NCI-H446 treated with DMSO at 0.1 percent for 48 hours (cell line): ENCODE results near the gene METTL21A.
"Not testable (repeated sequence)": the region's sequence is repeated elsewhere in the genome, so short reads cannot be mapped to it uniquely, and the experiment has no call there.

Experiments
- DNase-seq: peaks from one replicate; lab custom pipeline; 2025; lab: John Stamatoyannopoulos, UW

Gene METTL21A

GRCh38 chr2:207625014-207625907, at the start of gene METTL21A:
METTL21A (minus strand) TSS chr2:207625394; CDS start chr2:207624375, 1,019 bp downstream.
- peak; percentile 71 for DNase-seq

- no peak for DNase-seq
Measured at GRCh38 chr2:207674826-207675225, 49.6 kb upstream of the METTL21A start.

- no peak for DNase-seq
Measured at GRCh38 chr2:207674266-207674774, 49.1 kb upstream of the METTL21A start.

GRCh38 chr2:207673431-207673830, 48.2 kb upstream of the METTL21A start:
- DNase-seq = no peak

GRCh38 chr2:207670887-207671286, 45.7 kb upstream of the METTL21A start:
- no peak for DNase-seq

- no peak for DNase-seq
Measured at GRCh38 chr2:207663870-207664545, 38.8 kb upstream of the METTL21A start.

- DNase-seq = no peak
Measured at GRCh38 chr2:207662203-207662602, 37.0 kb upstream of the METTL21A start.

- DNase-seq = no peak
Measured at GRCh38 chr2:207660994-207661393, 35.8 kb upstream of the METTL21A start.

- no peak for DNase-seq
Measured at GRCh38 chr2:207658156-207658555, 33.0 kb upstream of the METTL21A start.

GRCh38 chr2:207655000-207655399, 29.8 kb upstream of the METTL21A start:
- no peak for DNase-seq

- not testable (repeated sequence) for DNase-seq
Measured at GRCh38 chr2:207646582-207646981, 21.4 kb upstream of the METTL21A start.

GRCh38 chr2:207643892-207644291, 18.7 kb upstream of the METTL21A start:
- DNase-seq = no peak

- DNase-seq = no peak
Measured at GRCh38 chr2:207640661-207641060, 15.5 kb upstream of the METTL21A start.

GRCh38 chr2:207640160-207640559, 15.0 kb upstream of the METTL21A start:
- no peak for DNase-seq

- DNase-seq = not testable (repeated sequence)
Measured at GRCh38 chr2:207639288-207639687, 14.1 kb upstream of the METTL21A start.

GRCh38 chr2:207635468-207636200, 10.4 kb upstream of the METTL21A start:
- no peak for DNase-seq

- DNase-seq = no peak
Measured at GRCh38 chr2:207633686-207634085, 8.5 kb upstream of the METTL21A start.

GRCh38 chr2:207632575-207633493, 7.6 kb upstream of the METTL21A start:
- no peak for DNase-seq

GRCh38 chr2:207630491-207630890, 5.3 kb upstream of the METTL21A start:
- DNase-seq = no peak

- DNase-seq = no peak
Measured at GRCh38 chr2:207629553-207629952, 4.4 kb upstream of the METTL21A start.
